Stimulated activated CD4-positive, alpha-beta T cell treated with anti-CD3 and anti-CD28 coated beads, Interleukin-1b, Interleukin-23, amount 100 ng/mL, for 4 hours (primary cell): ENCODE results near the gene IFT122.
"Not testable (repeated sequence)": the region's sequence is repeated elsewhere in the genome, so short reads cannot be mapped to it uniquely, and the experiment has no call there.

ENCODE experiments used
- DNase-seq, 2 donors: peaks; one replicate each; pipeline ENCODE4 v3.0.0-alpha.2; 2020; ENCODE audit warnings: low read depth in 2 of 2

IFT122 gene

DNA sequence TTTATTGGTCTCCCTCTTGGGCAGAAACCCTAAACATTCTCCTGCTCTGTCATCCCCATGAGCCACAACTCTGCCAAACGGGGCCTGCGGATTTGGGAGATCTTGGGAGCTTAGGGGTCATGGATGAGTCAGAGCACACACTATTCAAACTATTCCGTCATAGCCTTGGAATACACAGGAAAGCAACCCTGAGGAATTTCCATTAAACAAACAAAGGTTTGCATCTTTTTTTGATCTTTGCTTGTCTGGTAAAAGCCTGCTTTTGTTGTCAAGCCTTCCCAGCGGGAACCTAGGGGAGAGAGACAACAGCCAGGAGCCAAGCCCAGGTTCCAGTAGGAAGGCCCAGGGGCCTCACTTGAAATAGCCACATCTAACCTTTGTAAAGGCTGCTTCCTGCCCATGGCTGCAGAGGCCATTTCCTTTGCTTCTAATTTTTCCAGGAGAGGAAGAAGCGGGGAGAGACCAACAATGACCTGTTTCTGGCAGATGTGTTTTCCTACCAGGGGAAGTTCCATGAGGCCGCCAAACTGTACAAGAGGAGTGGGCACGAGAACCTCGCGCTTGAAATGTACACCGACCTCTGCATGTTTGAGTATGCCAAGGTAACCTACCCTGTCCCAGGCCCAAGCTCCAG lies 55.1 kb downstream of the IFT122 start:
- DNase-seq, result not testable (repeated sequence)

DNA sequence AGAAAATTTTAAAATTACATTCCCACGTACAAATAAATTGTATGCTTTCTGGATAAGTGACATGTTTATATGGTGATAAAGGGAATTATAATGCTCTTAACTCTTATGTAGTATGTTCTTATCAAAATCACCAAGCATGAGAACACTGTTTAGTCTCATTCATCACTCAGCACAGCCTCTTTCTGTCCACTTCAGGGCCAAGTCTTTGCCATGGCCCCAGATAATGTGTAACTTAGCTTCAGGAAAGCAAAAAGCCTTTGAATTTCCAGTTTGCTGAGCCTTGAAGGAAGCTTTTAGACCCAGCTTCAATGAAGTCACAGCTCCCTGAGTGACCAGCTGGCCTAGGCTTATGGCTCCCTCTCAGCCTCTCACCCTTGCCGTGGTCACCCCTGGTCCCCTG lies 57.9 kb downstream of the IFT122 start:
- not testable (repeated sequence) for DNase-seq

DNA sequence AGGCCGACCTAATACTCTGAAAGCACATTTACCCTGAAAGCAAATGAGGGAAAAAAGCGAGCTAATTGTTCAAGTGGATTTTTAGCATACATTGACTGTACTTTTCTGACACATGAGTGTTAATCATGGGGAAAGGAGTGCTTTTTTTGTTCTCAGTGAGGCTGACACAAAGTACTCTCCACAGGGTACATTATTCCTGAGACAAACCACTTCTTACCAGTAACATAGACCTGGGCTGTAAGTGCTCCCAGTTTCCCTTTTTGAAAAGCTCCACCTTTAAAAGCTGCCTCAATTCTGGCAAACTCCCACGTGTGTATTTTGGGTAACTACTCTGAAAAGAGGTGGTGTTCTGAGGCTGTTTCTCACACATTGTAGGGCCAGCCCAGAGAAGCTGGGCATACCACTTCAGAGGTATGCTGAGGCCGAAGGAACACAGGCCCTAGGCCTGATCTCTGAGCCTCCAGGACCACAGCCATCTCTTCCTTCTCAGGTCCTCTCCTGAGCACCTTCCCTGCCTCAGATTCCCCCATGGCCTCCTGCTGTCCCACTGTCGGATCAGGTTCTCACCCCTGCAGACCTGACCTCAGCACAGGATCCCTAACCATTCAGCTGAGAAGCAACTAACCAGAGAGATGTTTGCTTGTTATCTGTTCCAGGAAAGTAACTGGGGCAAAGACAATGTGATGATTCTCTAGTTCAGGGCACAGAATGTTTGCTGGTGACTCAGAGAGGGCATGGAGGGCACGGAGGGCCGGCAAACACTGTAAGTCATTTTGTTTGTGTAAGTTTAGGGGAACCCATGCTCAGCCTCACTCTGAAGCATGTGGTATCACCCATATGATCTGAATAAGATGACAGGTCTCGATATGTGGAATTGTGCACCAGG lies 58.8 kb downstream of the IFT122 start:
- DNase-seq, result not testable (repeated sequence)

DNA sequence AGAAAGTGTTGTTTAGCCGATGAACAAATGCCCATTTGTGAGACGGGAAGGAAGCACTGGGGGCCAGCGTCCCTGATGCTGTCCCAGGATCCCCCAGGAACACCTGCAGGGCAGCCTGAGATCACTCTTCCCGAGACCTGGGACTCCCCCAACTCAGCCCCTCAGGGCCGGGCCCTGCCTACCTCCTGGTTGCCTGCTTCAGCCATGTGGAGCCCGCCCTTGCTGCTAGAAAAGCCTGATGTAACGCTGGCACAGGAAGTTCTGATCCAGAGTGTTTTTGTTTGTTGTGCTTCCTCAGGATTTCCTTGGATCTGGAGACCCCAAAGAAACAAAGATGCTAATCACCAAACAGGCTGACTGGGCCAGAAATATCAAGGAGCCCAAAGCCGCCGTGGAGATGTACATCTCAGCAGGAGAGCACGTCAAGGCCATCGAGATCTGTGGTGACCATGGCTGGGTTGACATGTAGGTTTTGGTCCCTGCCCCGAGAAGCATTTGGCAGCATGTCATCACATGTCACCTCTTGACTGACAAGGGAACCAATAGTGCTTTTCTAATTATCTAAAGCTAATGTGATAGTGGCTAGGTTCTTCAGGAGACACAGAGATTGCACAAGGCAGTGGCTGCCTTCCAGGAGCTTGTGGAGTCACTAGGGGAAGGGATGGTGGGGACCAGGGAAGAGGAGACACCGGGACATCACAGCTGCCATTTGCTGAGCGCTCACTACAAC lies 59.7 kb downstream of the IFT122 start:
- not testable (repeated sequence) for DNase-seq

DNA sequence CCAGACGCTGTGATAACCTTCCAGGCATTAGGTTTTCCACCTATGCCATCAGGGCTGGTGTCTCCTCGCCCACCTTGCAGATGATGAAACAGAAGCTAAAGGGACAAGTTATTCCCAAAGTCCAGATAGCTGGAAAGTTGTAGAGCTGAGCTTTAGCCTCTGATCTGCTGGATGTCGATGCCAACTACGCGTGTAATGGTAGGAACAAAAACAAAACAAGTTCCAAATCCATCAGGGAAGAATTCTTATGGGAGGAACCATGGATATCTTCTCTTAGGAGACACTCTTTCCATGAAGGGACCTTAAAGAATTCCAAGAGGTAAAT lies 60.3 kb downstream of the IFT122 start:
- no peak for DNase-seq

DNA sequence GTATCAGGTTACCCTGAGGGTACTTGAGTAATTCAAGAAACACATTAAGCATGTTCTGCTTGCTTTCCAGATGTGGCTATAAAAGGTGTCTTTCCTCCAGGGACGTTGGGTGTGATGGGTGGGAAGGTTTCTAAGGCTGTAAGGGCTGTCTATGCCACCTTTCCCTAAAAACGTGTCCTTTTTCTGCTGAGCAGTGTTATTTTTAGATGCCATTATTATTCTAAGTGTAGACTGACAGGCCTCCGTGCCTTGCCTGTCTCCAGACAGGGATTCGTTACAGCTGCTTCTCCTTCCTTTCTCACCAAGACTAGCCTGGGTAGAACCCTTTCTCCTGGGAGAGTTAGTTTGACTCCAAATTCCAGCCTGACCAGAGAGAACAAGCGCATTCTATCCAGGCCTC lies 61.6 kb downstream of the IFT122 start:
- no peak for DNase-seq

DNA sequence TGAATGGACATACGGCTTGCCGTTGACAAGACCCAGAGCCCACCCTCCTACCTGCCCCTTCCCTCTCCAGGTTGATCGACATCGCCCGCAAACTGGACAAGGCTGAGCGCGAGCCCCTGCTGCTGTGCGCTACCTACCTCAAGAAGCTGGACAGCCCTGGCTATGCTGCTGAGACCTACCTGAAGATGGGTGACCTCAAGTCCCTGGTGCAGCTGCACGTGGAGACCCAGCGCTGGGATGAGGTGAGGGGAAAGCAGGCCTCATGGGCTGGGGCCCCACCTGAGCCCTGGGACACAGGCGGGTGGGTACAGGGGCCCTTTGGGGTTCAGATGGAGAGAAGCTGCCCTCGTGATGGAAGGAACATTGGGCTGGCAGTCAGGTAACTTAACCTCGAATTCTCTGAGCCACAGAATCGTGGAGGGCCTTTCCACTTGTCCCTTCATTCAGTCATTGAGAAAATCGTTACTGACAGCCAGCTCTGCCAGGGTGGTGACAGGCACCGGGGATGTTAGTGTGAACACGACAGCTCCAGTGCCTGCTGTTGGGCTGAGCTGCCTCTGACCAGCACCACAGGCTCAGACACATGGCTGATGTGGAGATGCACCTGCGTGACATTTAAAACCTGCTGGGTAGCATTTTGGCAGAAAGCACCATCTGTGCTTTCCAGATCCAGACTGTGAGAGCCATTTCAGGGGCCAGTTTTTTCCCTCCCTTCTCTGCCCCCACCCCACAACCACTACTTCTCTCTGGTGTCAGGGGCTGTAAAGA lies 62.8 kb downstream of the IFT122 start:
- DNase-seq, result no peak

DNA sequence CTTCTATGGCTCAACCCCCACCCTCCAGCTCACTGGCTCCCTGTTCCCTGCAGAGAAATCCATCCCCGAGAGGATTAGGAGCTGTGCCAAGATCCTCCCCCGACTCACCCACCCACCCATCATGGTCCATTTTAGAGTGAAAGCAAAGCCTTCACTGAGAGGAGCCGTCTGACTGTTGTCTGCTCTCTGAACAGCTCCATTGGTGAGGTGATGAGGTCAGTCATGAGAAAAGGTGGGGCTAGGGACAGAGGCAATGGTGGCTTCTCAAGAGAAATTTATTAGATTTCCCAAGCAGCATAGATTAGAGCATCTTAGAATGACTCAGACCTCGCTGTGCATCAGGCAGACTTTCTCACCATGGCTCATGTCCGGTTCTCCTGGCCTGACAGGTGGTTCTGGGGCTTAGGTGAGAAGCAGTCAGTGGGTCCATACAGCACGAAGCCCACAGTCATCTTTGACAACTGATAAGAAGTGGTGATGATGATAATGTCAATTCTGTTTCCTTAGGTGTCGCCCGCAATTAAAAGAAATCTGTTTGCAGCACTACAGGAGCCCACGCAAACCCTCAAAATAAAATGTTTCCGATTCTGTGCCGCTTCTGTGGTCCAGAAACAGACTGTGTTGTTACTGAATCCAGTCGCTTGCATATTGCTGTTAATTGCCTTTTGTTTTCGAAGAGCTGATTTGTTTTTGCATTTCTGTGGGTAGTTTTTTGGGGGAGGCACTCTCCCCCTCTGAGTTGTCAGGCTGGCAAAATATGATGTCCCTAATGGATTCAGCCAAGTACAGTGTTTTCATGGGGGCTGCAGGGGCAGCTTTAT lies 63.7 kb downstream of the IFT122 start:
- no peak for DNase-seq

DNA sequence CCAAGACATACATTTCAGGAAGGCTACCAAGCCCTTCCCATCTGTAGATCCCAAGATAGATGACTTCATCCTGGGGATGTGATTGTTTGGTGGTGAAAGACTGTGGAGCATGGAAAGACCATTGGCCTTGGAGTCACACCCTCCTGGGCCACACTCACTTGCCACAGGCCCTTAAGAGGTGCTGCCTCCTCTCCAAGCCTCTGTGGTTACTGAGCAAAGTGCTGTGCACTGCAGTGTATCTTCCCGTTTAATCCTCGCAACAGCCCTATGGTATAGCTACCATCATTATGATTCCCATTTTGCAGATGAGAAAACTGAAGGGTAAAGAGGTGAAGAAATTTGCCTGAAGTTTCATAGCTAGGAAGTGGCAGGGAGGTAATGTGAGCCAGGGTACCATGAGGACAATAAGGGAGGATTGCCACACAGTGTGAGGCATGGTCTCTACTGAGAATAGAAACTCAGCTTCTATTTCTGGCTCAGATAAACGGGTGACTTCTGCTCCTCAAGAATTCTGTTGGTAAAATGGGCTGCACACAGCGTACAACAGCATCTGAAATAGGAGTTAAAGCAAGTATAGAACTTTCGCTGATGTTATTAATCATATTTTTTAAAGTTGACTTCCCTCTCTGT lies 64.6 kb downstream of the IFT122 start:
- DNase-seq, result no peak

DNA sequence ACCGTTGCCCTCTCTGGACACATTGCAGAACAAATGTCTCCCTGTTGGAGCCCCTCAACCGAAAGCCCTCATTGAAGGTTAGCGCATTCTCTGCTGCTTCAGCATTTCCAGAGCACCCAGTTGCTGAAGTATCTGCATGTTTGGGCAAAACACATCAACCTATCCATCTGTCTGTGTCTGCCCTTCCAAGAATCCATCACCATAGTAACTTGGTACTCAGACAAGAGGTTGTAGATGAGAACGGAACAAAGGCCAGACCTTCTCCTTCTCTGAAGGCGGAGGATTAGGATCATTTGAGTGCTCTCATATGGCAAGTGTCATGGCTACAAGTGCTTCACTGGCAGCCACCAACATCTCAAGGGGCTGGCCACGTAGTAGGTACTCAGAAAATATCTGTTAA lies 65.3 kb downstream of the IFT122 start:
- DNase-seq, result no peak

DNA sequence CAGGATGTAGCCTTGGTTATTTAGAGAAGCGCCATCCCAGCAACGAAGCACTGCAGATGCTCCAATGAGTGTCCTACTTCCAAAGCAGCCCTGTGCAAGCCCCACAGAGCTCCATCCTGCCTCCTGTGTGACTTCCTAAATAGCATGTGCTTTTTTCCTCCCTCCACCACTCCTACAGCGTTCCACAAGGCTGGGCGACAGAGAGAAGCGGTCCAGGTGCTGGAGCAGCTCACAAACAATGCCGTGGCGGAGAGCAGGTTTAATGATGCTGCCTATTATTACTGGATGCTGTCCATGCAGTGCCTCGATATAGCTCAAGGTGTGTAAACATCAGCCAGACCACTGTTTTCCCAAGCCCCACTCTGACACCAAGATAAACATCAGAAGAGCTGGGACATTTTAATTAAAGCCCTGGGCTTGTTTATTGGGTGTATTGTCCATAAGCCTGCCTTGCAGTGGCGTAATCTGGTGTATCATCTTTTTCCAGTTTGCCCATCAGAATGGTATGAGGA lies 66.3 kb downstream of the IFT122 start:
- no peak for DNase-seq

DNA sequence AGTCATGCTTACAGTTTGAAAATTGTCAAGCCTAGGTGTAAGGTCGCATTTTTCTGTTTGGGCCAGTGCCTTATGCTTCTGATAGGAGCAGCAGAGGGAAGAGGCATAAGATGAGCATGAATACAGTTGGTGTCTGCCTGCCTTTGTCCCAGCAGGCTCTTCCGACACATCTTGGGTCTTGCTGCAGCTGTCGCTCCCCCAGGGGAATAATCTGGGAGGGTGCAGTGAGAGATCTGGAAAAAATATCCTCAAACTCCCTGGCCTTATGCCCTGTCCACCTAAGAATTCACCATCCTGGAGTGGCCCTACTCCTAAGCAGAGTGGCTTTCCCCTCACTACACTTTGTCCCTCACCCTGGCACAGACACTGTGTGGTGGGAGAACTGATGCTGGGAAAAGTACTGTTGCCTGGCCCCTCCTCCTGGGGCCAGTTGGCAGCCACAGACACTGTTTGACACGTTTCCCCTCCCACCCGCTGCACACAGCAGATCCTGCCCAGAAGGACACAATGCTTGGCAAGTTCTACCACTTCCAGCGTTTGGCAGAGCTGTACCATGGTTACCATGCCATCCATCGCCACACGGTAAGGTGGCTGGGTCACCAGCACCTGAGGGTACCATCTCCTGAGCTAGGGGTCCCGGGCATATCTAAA lies 67.3 kb downstream of the IFT122 start:
- no peak for DNase-seq

DNA sequence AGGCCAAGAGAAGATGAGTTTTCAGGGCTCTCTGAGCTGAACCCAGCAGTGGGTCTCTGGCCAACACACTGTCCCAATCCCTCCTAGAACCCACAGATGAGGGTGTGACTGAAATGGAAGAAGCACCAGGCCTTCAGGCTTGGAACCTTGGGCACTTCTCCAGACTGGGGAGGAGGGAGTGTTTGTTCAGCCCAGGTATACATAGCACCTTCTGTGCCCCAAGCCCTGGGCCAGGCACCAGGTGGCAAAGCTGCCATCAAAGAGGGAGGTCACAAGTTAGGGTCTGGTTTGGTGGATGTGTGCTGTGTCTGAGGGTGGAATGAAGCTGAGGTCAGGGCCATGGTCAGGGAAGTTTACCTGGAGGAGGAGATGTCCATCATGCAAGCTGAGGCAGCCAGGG lies 72.6 kb downstream of the IFT122 start:
- no peak for DNase-seq

DNA sequence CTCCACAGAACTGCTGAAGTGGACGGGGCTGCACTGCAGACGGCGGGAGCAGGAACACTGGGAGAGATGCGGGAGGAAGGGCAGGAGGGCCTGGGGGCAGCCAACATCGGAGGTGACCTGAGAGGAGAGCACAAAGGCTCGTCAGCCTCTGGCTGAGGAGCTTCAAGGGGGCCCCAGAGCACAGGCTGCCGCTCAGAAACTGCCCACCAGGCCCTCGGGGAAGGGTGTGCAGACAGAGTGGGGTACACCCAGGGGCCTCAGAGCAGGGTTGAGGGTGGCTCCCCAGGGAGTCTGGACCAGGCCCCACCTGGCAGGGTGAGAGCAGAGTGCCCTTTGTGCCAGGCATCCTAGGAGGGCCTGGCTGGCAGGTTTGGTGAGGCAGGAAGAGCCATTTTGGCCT lies 73.7 kb downstream of the IFT122 start:
- no peak for DNase-seq

DNA sequence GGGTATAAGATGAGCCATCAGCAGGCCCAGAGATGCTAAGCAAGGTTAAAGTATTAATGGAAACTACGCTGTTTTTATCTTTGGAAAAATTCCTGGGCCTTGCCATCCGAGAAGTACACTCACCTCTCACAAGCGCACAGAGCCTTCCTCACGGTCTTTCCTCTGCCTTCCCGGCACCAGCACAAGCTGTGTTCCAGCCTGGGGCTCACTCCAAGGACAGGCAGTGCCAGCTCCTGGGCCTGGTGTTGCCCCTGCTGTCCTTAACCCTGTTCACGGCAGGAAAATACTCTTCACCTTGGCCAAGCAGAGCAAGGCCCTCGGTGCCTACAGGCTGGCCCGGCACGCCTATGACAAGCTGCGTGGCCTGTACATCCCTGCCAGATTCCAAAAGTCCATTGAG lies 74.1 kb downstream of the IFT122 start:
- DNase-seq, result no peak

DNA sequence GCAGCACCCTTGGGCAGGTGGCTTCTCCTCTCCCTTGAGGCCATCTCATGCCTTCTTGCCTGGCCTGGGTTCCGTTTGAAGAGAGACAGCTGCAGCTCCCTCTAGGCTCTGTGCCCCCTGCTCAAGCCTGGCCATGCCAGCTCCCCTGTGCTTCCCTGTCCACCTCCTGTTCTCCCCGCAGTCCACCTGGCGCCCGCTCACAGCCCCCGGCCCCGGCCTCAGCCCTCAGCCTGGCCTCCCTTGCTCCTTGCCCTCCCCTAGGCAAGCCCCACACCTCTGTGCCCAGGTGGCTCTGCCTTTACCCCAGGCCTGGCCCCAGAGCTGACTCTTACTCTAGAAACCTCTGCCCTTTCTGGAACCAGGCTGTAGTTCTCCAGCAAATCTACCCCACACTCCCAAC lies 74.5 kb downstream of the IFT122 start:
- no peak for DNase-seq

DNA sequence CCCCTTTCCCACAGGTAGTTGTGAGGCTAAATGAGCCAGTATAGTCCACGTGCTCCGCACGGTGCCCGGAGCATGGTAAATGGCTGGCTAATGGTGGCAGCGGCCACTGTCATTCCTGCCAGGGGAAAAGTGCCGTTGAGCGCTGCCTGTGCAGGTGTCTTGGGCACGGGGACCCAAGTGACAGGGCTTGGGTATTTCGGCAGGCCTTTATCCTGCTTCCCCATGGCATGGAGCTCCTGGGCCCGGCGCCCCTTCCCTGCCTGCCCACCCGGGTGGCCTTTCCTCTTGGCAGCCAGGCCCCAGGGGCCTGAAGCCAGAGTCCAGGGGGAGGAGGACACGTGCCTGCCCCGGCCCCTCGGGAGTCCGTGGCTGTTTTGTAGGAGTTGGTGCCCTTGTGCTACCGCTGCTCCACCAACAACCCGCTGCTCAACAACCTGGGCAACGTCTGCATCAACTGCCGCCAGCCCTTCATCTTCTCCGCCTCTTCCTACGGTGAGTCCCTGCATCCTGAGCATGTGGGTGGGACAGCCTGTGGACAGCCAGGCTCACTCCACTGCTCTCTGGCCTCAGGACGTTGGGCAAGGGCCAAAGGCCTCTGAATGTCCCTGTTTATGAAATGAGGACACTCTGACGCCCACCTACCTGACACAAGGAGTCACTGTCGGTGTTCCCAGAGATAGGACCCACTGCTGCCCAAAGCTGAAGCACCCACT lies 75.2 kb downstream of the IFT122 start:
- not testable (repeated sequence) for DNase-seq

DNA sequence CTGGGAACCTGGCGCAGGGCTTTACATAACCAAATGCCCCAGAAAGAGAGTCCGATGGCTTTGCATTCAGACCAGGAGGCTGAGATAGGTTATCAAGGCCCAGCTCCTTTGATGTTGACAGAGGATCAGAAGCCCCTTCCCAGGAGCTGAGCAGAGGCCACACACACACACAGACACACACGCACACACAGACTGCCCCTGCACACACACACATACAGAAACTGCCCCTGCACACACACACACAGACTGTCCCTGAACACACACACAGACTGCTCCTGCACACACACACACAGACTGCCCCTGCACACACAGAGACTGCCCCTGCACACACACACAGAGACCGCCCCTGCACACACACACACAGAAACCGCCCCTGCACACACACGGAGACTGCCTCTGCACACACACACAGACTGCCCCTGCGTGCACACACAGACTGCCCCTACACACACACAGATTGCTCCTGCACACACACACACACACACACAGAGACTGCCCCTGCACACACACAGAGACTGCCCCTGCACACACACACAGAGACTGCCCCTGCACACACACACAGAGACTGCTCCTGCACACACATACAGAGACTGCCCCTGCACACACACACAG lies 75.9 kb downstream of the IFT122 start:
- not testable (repeated sequence) for DNase-seq

DNA sequence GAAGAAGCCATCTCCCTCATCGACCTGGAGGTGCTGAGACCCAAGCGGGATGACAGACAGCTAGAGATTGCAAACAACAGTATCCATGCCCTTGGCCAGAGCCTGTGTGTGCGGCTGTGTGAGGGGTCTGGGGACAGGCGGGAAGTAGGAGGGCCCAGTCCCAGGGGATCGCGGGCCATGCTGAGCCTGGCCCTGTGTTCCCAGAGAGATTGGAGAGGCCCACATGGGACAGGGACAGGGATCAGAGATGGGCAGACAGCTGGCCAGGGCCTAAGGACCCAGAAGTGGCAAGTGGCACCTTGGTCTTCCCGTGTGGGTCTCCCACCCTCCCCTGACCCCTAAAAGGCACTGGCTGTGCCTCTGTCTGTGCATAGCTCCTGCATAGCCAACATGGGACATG lies 77.5 kb downstream of the IFT122 start:
- no peak for DNase-seq
